NCI-H748 (cell line): Measurements from ENCODE around the gene DROSHA.
"Not testable (repeated sequence)": the region's sequence is repeated elsewhere in the genome, so short reads cannot be mapped to it uniquely, and the experiment has no call there.

Experiments
- DNase-seq: peaks from one replicate; lab custom pipeline; 2025; ENCODE audit not compliant: unreplicated experiment; lab: John Stamatoyannopoulos, UW

DROSHA gene

DNA sequence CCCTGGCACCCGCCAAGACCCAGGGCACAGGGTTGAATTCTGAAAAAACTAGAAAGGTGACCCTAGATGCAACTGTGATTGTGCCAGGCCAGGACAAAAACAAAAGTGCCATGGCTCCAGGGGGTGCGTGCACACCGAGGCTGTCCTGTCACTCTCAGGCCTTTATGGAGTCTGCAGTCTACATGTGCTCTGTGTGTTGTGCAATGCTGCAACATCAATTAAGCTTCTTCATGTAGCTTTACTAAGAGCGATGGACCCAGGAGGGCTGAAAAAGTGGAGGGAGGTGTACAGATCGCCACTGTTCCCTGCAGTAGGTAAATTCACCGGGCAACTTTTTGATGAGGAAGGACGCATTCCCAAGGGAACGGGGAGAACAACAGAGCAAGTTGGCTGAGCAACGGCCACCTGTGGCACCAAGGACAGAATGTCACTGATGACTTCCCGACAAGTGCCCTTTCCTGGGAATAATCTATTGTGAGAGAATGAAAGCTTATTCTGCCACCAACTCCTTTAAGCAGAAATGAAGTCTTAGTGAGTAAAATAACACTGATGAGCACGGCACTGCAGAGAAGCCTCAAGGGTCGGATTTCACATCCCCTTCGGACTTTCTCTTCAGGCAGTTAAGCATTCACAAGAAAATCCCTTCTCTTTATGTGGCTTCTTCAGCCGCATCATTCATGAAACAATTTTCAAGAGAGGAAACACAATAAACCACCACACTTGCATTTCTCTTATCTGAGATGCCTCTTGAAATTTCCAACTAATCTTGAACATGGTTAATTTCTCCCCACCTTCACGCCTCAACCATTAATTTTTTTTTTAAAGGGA is 149.6 kb downstream of the DROSHA start:
- DNase-seq: no peak

GRCh38 chr5:31381299-31381698 is 150.6 kb downstream of the DROSHA start:
- no peak for DNase-seq

DNA sequence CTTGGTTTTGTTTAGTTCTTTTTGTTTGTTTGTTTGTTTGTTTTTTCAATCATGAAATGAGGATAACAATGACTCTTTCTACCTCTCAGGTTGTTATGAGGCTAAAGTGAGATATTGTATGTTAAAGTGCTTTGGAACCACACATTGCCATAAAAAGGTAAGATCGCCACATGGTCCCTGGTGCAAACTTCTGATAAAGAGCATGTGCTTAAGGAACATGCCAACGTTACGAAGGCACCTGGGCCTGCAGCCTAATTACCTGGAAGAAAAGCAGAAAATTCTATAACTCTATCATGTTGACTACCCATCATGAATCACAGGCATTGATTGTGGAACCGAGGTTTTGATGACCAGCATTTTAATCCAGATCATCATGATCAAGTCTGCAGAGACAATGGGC is 151.8 kb downstream of the DROSHA start:
- no peak for DNase-seq

DNA sequence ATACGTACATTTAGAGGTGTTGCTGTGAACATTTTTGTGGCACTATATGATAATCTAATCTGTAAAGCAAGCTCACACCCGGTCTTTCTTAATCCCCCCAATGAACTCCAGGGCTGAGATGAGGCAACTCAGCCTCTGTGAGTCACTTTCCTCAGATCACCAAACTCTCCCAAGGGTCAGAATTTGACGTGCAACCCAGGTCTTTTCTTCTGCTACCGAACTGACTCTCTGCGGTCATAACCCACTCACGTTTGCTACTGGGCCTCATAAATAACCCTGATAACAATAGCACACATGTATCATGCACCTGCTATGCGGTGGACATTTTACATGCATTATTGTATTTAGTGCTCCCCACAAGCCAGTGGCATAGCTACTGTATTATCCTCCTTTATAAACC is 153.1 kb downstream of the DROSHA start:
- DNase-seq: no peak

DNA sequence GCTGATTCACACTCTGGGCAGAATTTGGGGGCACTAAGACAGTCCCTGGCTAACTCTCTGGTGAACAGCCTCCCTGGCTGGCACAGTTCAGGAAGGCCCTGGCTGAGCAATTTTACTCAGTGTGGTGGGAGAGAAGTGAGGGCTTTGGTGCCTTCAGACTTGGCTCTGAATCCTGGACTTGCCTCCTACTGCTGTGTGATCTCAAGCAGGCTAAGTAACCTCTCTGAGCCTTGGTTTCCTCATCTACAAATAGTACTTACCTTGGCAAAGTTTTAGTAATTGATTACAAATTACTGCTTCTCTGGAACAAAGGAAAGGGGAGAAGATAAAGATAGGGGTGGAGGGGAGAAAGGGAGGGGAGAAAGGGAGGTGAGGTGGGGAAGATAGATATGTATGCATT is 153.8 kb downstream of the DROSHA start:
- no peak for DNase-seq

DNA sequence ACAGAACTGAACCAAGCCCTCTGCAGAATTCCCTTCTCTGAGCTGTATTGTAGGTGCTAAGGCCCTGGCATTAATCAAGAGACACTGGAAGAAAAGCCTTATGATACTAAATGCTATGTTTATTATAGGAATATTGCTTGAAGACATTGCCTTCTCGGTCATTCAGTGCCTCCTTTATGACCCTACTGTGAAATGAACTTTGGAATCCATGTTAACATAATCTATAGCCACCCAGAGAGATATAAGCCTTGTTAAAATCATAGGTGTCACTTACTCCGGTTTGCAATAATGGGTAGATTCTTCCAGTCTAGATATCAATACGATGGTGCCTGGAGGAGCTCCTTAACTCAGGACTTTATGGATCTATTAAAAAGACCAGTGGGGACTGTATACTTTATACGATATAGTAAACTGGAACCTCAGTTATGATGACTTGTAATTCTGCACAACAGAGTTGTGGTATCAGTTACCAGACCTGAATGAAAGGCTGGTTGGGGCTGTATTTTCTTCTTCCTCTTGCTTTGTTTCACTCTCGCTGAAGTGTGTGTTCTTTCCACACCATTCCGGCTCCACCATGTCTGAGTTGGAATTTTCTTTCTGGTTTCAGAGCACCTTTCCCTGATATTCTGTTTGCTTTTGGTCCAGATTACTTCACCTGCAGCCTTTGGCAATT is 154.5 kb downstream of the DROSHA start:
- DNase-seq: no peak

- DNase-seq: no peak
Observed at GRCh38 chr5:31375999-31376720, 155.7 kb downstream of the DROSHA start.

DNA sequence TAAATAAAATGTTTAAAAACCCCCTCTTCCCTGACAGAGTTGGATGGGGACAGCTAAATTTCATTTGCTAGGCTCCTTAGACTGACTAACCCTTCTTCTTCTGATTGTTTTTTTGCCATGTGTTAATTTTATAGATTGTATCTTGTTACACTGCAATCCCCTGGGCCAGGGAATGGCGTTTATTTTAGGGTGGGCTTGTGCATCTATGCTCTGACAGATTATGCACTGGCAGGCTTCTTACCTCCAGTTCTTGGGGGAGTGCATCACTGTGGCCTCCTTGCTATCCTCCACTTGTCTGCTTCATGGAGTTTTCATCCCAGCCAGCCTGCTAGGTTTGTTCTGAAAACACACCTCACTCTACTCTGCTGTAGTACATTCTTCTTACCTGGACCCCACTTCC is 159.8 kb downstream of the DROSHA start:
- DNase-seq: no peak

DNA sequence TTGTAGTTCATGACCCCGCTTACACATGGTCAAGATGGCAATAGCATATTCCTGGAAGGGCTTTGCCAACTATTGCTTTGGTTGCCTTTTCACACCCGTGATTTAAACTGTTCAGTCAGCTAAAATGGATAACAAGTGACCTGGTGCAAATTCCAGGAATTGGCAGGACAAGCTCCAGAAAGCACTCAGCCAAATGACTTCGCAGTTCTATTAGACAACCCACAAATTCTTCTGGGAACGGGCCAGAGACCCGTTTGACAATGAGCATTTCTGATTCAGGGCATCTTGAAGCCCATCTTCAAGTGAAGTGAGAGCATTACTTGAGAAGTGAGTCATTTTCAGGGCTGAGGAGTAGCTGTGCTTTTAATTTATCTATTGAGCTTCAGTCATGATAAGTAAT is 165.0 kb downstream of the DROSHA start:
- DNase-seq: no peak

DNA sequence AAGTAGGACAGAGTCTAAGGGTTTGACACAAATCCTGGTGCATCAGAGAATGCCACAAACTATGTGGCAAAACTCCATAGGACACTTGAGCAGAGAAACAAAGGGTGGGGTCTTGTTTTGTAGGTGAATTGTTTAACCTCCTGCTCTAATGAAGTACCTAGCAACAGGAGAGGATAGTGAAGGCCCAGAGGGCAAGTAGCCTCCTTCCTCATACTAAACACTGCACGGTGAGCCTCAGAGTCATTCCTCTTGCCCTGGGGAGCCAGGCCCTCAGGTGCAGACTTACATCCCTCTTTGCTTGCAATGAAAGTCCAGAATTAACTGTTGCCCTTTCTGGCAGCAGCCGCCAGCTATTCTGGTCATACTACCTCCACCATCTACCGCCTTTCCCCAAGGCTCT is 166.1 kb downstream of the DROSHA start:
- no peak for DNase-seq

DNA sequence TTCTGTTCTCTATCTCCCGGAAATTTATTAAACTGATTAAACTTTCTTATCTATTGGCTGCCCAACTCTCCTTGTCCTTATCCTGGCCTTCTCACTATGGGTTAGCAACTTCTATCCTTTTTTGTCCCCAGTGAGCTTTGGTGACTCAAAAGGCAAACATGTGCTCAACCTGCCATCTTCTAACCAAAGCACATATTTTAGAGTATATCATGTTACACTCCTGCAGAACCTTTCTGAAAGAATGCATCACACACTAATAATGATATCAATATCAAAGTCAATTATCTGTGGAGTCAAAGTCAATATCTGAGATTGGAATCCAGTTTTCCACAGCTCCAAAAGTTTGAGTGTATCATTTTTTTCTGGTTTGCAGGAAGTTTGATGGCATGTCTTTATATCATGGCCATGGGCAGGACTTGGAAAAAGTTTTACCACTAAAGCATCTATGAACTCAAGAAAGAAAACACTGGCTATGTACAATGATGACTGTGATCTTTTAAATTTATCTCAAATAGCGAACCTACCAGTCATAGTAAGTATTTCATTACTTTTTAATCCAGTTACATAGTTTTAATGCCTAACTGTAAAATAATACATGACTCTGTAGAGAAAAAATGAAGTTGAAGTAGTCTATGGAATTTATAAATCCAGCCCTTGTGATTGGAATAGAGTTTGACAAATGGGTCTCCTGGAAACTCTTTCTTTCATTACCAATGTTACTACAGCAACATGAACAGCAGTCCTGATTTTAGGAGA is 166.8 kb downstream of the DROSHA start:
- DNase-seq: no peak

- DNase-seq: no peak
Observed at GRCh38 chr5:31362931-31363568, 168.8 kb downstream of the DROSHA start.

DNA sequence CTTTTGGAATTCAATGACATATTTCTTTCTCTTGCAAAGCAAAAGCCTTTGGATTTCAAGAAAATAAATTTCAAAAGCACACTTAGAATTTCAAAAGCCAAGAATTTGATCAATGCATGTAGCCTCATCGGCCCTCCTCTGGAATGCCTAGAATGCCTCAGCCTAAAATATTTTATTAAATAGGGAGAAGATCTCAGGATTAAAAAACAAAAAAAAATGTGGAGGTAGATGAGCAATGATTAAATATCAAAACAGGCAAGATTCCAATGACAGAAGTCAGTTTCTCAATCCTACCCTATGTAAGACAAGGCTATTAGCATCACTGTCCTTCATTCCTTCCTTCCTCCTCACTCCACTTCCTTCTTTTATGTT is 169.4 kb downstream of the DROSHA start:
- DNase-seq: no peak

GRCh38 chr5:31361704-31362528 is 170.0 kb downstream of the DROSHA start:
- DNase-seq: not testable (repeated sequence)

GRCh38 chr5:31361234-31361633 is 170.7 kb downstream of the DROSHA start:
- no peak for DNase-seq

GRCh38 chr5:31359839-31360238 is 172.1 kb downstream of the DROSHA start:
- DNase-seq: no peak

- no peak for DNase-seq
Observed at GRCh38 chr5:31357038-31357437, 174.9 kb downstream of the DROSHA start.

- DNase-seq: no peak
Observed at GRCh38 chr5:31355337-31355736, 176.6 kb downstream of the DROSHA start.
